Right ventricle myocardium inferior (tissue), 1 donor: ENCODE data around the gene CRACR2A. TPM values are rescaled to one million over a fixed set of nuclear protein-coding genes. Genes with fewer than 3 reads are reported as not detected.

Experiments
- ATAC-seq: fragments of 200-7000 bp; cut with Tn5 transposase; one replicate; pipeline ENCODE4 v1.9.1; 2020; ENCODE audit warnings: mild to moderate bottlenecking, moderate library complexity
- DNase-seq: peaks from one replicate; pipeline ENCODE4 v3.0.0; 2021; ENCODE audit errors: missing footprints
- intact Hi-C: fragments of 100-400 bp; cut with DNase I; formaldehyde crosslinking; loops from one replicate; pipeline ENCODE4 v1.11.0; 2022
- total RNA-seq: library from RNA; stranded (reverse); fragmentation: NEBNext Ultra II Directional; extraction: Animal tissue kit (Norgen Biotek cat#: 25700); gene quantifications from one replicate; pipeline ENCODE4 v1.2.1, GENCODE V29; 2021
- donor health status: DM: no; HTN: yes; CAD: no; lungs with severe emphysema.

CRACR2A gene
- total RNA-seq, 1 donor from 2014 or later, result 4.5 TPM

DNA sequence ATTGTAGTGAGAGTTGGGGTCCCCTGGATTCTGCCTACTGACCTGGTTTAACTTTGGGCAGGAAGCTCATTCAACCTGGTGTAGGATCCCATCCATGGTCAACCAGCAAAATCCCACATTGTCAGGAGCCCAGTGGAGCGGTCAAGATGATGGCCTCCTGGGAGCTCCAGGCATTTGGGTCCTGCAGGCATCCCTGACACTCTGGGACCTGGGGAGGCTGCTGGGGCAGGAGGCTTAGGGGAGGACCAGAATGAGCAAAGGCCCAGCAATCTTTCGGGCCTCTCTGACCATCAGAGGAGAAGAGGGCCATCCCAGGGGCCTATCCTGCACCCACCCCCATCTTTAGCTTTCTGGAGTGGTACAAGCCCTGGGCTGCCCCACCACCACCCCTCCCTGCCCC is 157.9 kb downstream of the CRACR2A start:
- DNase-seq (no peak), ATAC-seq (no peak)
- intact Hi-C loops, result no loop called here

DNA sequence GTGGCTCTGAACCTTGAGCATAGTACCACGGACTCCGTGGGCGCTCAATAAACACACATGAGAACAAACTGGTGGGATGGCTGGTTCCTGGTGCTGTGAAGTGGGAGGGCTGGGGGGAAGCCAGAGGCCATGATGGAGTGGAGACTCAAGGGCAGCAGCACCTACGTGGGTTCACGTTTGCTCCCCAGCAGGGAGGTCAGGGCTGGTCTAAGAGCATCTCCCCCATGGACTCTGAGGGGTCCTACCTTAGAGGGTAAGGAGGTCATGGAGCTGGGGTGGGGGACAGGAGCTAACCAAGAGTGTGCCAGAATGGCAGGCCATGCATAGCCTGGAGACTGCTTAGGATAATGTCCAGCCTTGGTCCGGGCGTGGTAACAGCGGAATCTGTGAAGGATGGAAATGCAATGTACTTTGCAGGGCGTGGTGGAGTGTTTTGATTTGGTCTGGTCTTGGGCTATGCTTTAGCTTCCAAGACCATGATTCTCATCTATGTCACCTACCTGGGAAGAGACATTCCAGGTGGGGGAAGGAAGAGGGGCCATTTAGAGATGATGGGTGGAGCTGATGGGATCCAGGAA is 158.9 kb downstream of the CRACR2A start:
- intact Hi-C loops, result no loop called here
- no peak for ATAC-seq
- no peak for DNase-seq

DNA sequence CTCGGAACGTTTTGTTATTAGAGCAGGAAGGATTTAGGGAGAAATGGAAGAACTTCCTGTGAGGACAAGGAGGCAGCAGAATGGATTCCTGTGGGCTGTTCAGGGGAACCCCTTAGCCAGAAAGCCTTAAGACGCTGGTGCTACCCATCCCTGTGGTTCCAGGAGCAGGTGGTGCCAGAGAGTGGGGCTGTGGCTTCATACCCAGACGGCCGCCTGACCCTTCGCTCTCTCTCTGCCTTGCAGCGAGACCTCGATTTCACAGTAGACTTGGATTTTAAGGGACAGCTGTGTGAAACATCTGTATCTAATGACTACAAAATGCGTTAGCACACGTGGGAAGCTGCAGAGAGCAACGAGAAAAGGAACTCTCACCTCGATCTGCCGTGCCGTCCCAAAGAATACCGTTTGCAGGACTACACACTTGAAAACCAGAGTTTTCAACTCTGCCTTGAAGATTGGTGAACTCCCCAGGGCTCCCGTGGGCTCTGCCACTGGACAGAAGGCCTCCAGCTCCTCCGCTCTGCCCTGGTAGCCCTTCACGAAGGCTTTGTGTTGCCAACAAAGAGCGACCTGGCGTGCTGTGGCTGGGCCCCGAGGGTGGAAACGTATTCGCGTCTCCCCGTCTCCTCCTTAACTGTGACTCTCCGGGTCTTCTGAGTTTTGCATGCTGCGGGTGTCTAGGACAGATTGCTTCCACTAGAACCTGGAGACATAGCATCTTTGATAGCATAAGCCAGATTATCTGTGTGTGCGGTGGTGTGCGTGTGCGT is 159.9 kb downstream of the CRACR2A start:
- no peak for ATAC-seq
- intact Hi-C loops, result no loop called here
- DNase-seq, result no peak

DNA sequence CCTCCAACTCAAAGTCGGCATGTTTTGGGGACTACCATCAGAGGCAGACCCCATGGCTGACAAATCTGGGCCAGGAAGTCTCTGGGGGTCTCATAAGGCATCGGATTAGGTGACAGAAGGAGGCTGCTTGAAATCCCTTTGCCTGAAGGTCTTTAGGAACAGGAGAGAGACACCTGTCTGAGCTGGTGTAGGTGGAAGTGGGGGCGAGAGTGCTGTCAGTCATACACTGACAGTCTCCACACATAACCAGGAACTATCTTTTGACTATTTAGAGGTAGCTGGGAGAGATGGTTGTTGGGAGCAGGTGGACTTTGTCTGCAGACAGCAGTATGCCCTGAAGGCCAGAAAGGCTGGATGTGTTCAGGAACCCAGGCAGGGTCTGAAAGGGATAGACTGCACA is 163.2 kb downstream of the CRACR2A start:
- ATAC-seq, result no peak
- intact Hi-C loops, result no loop called here
- DNase-seq, result no peak

DNA sequence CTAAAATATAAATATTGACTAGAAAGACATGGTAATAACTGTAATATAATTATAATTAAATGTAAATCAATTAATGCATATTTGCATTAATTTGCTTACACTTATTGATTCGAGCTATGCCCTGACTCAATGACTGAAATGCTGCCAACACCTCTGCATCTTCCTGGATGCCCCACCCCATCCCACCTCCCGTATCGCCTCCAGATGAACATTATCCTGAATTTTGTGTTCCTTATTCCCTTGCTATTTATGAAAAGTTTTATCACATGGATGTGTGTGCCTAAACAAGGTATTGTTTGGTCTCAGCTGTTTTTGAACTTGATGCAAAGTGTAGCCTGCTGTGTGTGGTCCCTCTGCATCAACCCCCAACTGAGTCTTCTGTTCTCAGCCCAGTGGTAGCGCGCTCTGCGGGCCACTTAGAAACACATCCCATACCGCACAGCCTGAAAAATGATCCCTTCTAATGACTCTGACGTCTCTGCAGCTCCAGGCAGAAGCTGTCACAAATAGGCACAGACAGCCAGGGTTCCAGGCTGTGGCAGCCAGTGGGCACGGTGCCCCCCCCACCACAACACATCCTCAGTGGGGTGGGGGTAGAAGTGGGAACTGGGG is 165.4 kb downstream of the CRACR2A start:
- no peak for ATAC-seq
- DNase-seq, result no peak
- intact Hi-C loops, result no loop called here

DNA sequence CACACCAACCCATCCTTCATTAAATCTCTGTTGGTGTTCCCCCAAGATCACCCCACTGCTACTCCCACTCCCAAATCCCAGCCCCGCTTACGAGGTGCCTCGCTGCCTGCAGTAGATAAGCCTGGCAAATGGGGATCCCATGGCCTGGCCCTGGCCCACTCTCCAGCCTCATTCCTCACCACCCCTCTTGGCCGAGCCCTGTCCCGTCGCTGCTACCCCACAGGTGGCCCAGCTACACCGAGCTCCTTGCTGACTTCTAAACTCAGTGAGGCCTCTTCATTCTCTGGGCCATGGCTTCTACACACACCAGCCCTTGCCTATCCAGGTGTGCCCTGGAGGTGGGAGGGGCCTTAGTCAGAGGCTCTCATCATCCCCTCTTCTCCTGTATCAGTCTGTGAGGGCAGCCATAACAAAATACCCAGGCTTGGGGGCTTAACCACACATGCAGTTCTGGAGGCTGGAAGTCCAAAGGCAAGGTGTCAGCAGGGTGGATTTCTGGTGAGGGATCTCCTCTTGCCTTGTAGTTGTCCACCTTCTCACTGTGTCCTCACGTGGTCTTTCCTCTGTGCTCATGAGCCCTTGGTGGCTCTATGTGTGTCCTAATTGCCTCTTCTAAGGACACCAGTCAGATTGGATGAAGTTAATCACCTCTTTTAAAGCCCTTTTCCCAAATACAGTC is 169.1 kb downstream of the CRACR2A start:
- intact Hi-C loops, result no loop called here
- ATAC-seq (no peak), DNase-seq (no peak)

DNA sequence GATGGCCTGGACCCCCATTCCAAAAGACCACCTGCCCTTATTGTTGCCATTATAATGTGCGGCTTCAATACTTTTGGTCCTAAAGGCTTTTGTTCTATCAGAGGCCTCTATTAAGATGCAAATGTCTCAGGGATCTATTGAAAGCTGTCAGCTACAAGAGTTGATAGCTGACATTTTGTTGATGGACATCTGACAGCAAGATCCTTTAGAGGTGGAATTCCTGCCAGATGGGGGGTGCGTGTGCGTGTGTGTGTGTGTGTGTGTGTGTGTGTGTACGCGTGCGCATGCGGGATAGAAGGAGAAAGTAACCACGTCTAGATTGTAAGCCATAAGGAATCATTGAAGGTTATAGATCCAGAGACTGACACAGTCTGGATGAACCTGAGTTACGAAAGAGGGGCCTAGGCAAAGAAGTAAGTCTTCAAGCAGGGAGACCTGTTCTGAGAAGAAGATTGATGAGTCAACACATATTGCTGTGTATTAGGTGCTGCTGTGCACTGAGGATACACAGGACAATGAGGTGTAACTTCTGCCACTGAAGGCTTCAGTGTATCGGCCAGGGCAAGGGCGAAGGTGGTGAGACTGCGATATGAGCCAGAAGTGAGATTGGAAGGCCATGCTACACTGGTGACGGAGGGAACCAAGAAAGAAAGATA is 172.7 kb downstream of the CRACR2A start:
- intact Hi-C loops, result no loop called here
- ATAC-seq, result no peak

DNA sequence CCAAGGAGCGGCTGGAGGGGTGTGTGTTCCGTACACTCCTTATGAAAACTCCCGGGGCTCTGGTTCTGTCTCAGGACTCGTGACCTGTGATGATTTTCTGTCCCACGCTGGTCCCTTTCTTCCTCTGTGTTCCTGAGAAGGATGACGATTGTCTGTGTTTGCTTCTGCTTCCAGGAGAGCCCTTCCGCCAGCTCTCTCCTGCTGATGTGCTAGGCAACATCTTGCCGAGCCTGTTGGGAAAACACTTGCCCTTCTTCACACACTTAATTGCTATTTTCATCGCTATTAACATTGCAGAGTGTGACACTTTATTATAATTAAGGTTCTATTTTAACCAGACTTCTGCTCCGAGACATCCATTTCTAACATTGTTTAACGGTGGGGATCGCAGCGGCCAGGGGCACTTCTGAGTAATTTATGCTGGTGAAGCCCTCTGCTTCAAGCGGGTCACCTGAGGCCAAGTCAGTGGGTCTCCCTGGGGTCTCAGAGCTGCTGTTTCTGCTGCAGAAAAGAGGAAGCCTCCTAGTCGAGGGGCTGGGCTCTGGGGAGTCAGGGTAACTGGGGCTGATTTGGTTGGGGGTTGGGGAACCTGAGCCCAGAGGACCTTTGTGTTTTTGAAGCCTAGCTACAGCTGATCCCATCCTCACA is 173.3 kb downstream of the CRACR2A start:
- intact Hi-C loops, result no loop called here
- DNase-seq (no peak), ATAC-seq (no peak)

More for the DNA sequence above, 172.7 kb downstream of the CRACR2A start:
- DNase-seq, result no peak

DNA sequence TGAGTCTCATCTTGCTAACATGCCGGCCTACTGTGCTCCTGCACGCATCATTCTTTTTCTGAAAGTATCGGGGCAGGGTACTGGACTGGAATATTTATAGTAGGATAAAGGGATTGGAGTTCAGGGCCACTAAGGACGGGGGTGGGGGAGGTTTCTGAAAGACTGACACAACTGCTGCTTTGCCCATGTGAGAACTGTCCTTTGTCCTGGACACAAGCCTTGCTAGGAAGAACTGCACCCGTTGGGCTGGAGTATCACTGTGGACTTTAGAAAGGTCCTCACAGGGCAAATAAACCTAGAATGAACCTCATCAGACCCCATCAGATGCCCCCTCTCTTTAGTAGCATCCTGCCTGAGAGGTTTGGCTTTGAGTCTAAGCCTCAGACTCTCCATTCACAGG is 174.4 kb downstream of the CRACR2A start:
- DNase-seq (no peak), ATAC-seq (no peak)
- intact Hi-C loops, result no loop called here

DNA sequence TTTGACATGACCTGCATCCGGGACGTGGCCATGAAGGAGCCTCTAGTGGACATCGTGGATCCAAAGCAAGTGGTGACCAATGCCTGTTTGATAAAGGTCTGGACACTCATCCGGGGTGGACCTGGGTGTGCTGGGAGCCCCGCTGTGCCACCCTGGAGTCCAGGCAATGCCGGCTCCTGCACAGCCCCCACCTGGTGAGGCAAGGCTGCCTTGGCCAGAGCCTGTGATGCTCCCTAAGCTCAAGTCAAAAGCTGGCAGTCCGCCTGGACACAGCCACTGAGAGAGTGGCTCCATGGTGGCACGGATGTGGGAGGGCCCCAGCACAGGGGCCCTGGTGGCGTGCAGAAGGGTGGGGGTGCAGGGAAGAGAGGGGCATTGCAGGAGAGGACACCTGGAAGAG is 176.0 kb downstream of the CRACR2A start:
- DNase-seq (no peak), ATAC-seq (no peak)
- intact Hi-C loops, result no loop called here

DNA sequence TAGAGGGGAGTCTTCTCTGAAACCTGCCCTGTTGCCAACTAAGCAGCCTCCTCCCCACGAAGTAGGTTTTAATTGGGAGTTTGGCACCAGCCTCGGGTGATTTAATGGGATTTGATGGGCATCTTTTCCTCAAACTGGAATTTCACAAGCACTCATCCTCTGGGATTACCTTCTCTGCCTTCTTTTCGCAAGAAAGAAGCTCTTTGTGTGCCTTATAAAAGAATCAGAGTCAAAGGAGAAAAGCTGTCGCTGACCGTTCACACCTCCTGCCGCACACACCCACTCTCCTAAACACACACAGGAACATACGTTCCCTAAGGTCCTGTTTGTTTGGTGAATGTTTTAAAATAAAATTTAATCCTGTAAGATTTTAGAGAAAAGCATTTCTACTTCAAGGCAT is 177.9 kb downstream of the CRACR2A start:
- no peak for ATAC-seq
- intact Hi-C loops, result no loop called here
- DNase-seq, result no peak

DNA sequence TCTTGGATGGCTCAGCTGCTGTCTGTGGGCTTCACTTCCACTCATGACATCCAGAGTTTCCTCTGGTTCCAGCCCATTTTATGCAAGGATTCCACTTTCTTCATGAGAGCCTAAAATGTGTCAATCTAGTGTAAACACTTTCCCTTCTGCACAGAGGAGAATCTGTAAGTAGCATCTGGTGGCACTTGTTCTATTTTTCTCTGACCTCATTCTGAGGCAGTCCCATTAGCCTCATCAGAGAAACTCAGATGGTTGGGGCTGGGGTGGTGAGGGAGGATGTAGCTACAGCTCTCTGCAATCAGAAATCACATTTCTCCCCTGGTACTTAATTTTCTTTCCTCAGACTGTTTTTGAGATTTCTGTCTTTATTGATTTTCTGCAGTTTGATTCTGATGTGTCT is 180.3 kb downstream of the CRACR2A start:
- no peak for ATAC-seq
- intact Hi-C loops, result no loop called here
- no peak for DNase-seq

DNA sequence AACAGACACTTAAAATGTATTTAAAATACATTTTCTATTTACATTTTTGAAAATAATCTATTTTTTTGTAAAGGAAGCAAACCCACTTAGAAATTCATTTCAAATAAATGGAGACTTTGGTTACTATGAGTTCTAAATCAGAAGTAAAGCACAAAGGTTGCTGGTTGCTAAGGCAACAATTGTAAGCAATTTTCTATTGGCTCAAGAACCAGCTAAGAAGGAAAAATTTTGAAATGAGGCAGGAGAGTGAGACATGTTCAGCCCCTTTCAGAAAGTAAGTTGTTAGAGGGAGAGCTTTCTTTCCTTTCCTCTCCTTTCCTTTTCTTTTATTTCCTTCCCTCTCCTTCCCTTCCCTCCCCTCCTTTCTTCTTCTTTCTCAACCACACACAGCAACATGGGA is 181.2 kb downstream of the CRACR2A start:
- no peak for ATAC-seq
- no peak for DNase-seq
- intact Hi-C loops, result no loop called here

DNA sequence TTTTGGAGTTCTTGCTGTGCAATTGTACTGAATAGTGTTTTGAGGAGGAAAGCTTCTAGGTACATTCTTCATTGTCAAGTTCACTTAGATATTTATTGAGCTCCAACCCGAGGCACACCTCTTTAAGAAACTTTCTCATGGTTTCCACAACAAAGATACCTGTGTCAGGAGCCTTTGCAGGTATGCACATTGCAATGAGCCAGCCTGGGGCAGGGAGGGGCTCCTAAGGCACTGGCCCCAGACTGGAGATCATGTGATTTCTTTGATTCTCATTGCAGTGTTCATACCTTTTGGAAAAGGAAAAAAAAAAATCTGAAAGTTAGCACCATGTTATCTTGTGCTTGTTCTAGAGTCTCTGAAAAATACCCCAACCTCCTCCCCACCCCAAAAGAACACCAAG is 181.6 kb downstream of the CRACR2A start:
- no peak for ATAC-seq
- intact Hi-C loops, result no loop called here
- no peak for DNase-seq

DNA sequence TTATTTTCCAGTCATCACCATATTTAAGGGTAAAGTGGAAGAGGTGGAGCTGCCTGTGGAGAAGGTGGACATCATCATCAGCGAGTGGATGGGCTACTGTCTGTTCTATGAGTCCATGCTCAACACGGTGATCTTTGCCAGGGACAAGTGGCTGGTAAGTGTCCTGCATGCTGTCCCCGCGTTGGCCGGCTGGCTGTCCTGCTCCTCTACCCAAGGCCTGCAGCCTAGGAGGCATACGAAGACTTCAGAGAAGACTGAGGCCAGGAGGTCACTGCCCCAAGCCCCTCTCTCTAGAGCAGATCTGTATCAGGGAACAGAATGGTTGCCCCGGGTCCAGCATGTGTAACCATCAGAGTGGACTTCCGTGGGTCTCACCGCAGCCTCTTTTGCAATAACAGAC is 184.2 kb downstream of the CRACR2A start:
- no peak for ATAC-seq
- intact Hi-C loops, result no loop called here
- DNase-seq, result no peak

DNA sequence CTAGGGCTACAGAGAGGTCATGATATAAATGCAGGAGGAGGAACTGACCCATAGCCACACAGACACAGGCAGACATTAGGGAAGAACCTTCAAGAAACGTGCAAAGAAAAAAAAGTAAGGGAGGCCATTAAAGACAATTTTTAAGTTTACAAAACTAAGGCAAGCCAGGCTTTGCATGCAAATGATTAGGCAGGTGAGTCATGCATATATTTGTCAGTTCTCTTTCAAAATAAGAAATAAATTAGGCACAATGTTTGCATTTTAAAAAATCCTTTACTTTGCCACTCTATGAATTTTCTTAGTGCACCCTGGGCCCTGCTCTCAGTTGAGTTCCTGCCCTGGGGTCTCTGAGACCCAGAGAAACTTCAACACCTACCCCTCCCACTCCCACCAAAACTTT is 186.9 kb downstream of the CRACR2A start:
- DNase-seq (no peak), ATAC-seq (no peak)
- intact Hi-C loops, result no loop called here
